Sigmoid colon (tissue), 7 donors: Measurements from ENCODE around the gene SLC5A12. TPM values are rescaled to one million over a fixed set of nuclear protein-coding genes. Genes with fewer than 3 reads are reported as not detected.
"Not testable (repeated sequence)": the region's sequence is repeated elsewhere in the genome, so short reads cannot be mapped to it uniquely, and the experiment has no call there.

Experiments
- DNase-seq: peaks from one replicate; pipeline ENCODE4 v3.0.0-alpha.2; 2019
- H3K27ac ChIP-seq, 4 donors: fragments of 200-600 bp; sonication (generic); one replicate each; pipeline ENCODE4 v1.5.1; 2016 to 2019; ENCODE audit warnings: mild to moderate bottlenecking in 1 of 4
- H3K27me3 ChIP-seq, 3 donors: fragments of 200-600 bp; sonication (generic); one replicate each; pipeline ENCODE4 v1.5.1; 2019; ENCODE audit warnings: mild to moderate bottlenecking in 1 of 3
- H3K36me3 ChIP-seq, 4 donors: fragments of 200-600 bp; sonication (generic); one replicate each; pipeline ENCODE4 v1.5.1; 2016 to 2019
- H3K4me1 ChIP-seq, 4 donors: fragments of 200-600 bp; sonication (generic); one replicate each; pipeline ENCODE4 v1.5.1; 2017 to 2019
- H3K4me3 ChIP-seq, 4 donors: fragments of 200-600 bp; sonication (generic); one replicate each; pipeline ENCODE4 v1.5.1; 2017 to 2019; ENCODE audit warnings: mild to moderate bottlenecking in 2 of 4, moderate library complexity in 1 of 4
- H3K9me3 ChIP-seq, 4 donors: fragments of 200-600 bp in 3 of 4; sonication (generic) in 3 of 4; one replicate each; pipeline versions ENCODE4 v1.5.1 to v1.6.1; 2013 to 2019
- CTCF ChIP-seq, 4 experiments: fragments of 450-650 bp in 3 of 4; fragments of 200-600 bp in 1 of 4; IDR thresholded peaks; one replicate each; pipeline ENCODE4 v1.5.1; 2016 to 2019; ENCODE audit warnings: antibody characterized with exemption in 4 of 4, mild to moderate bottlenecking in 3 of 4, moderate library complexity in 2 of 4
- EP300 ChIP-seq, 4 donors: sonication (generic); formaldehyde crosslinking; IDR thresholded peaks; one replicate each; pipeline ENCODE4 v1.6.1; 2017; ENCODE audit warnings: antibody characterized with exemption in 4 of 4
- POLR2A ChIP-seq, 2 donors: fragments of 450-650 bp; IDR thresholded peaks; one replicate each; pipeline ENCODE4 v1.6.1; 2016; ENCODE audit warnings: antibody characterized with exemption in 2 of 2, mild to moderate bottlenecking in 2 of 2, moderate library complexity in 2 of 2
- POLR2AphosphoS5 ChIP-seq, 4 donors: sonication (generic); formaldehyde crosslinking; IDR thresholded peaks; one replicate each; pipeline ENCODE4 v1.6.1; 2017; ENCODE audit warnings: antibody characterized with exemption in 4 of 4
- WGBS, 2 donors: extraction: QIAGEN DNeasy Blood & Tissue Kit; methylation state at CpG; one replicate each; pipeline ENCODE4 v1.1.7; 2013; 5-methylcytosine and 5-hydroxymethylcytosine counted together
- intact Hi-C: fragments of 100-400 bp; cut with DNase I; formaldehyde crosslinking; loops from one replicate; pipeline ENCODE4 v1.15.1; 2023
- polyA plus RNA-seq, 3 donors: library from polyadenylated mRNA; stranded (reverse); fragments of 200-250 nt; gene quantifications; one replicate each; pipeline ENCODE4 v1.2.3, GENCODE V29; 2013
- total RNA-seq, 4 donors: library from RNA; depleted of rRNA; stranded (reverse); fragments of >200 nt; gene quantifications; one replicate each; pipeline ENCODE4 v1.1.0, GENCODE V29; 2016
- donor health status: healthy with polysubstance abuse.
- donor health status: Bipolar disorder and iron deficiency.
- donor health status: healthy.

Gene SLC5A12
- total and polyA plus RNA-seq, 7 donors, result under 0.01 to 0.23 (median 0.04) TPM; not detected in 3

- no peak overlapping the region for H3K4me3 ChIP-seq
- no peaks in the 10 kb centered on the region for H3K27me3 ChIP-seq
- no peak for DNase-seq
- intact Hi-C loops, result no loop called here
- no peaks in the 10 kb centered on the region for H3K9me3 ChIP-seq
- TF ChIP-seq POLR2A (IDR thresholded peaks at IDR 0.05), result no peak
- no peak for TF ChIP-seq EP300 (IDR thresholded peaks at IDR 0.05)
- TF ChIP-seq POLR2AphosphoS5 (IDR thresholded peaks at IDR 0.05), result no peak
- no peak for TF ChIP-seq CTCF (IDR thresholded peaks at IDR 0.05)
- H3K27ac ChIP-seq, result no peak overlapping the region
- no peaks in the 10 kb centered on the region for H3K4me1 ChIP-seq
- WGBS, 2 donors, result 61 to 88% methylated on average over 2 of the region's 2 CpGs
- no peaks in the 10 kb centered on the region for H3K36me3 ChIP-seq
Observed at GRCh38 chr11:26665036-26665435, 56.8 kb downstream of the SLC5A12 start.

- intact Hi-C loops, result no loop called here
- 80 to 84% methylated on average over 1 of the region's 1 CpG for WGBS, 2 donors
Observed at GRCh38 chr11:26662916-26663315, 58.9 kb downstream of the SLC5A12 start.

GRCh38 chr11:26655287-26655686, 66.6 kb downstream of the SLC5A12 start:
- 92% methylated on average over 2 of the region's 2 CpGs for WGBS, 2 donors
- no peaks in the 10 kb centered on the region for H3K27me3 ChIP-seq
- DNase-seq, result no peak
- no peak overlapping the region for H3K27ac ChIP-seq
- no peak for TF ChIP-seq EP300 (IDR thresholded peaks at IDR 0.05)
- no peak for TF ChIP-seq POLR2AphosphoS5 (IDR thresholded peaks at IDR 0.05)
- TF ChIP-seq CTCF (IDR thresholded peaks at IDR 0.05), result no peak
- TF ChIP-seq POLR2A (IDR thresholded peaks at IDR 0.05), result no peak
- H3K4me1 ChIP-seq, result no peaks in the 10 kb centered on the region
- intact Hi-C loops, result no loop called here
- H3K36me3 ChIP-seq, result no peaks in the 10 kb centered on the region
- no peak overlapping the region for H3K4me3 ChIP-seq
- no peaks in the 10 kb centered on the region for H3K9me3 ChIP-seq

More at GRCh38 chr11:26662916-26663315, 58.9 kb downstream of the SLC5A12 start:
- DNase-seq, result no peak
- Histone ChIP-seq H3K4me3 (no peak overlapping the region), H3K9me3 (no peaks in the 10 kb centered on the region), H3K36me3 (no peaks in the 10 kb centered on the region), H3K4me1 (no peaks in the 10 kb centered on the region), H3K27me3 (no peaks in the 10 kb centered on the region), H3K27ac (no peak overlapping the region)
- TF ChIP-seq EP300 (IDR thresholded peaks at IDR 0.05) (no peak), POLR2AphosphoS5 (IDR thresholded peaks at IDR 0.05) (no peak), POLR2A (IDR thresholded peaks at IDR 0.05) (no peak), CTCF (IDR thresholded peaks at IDR 0.05) (no peak)

GRCh38 chr11:26651916-26652315, 69.9 kb downstream of the SLC5A12 start:
- no peak for DNase-seq
- H3K36me3 ChIP-seq, result no peaks in the 10 kb centered on the region
- no peak overlapping the region for H3K27ac ChIP-seq
- no peaks in the 10 kb centered on the region for H3K4me1 ChIP-seq
- no peak overlapping the region for H3K4me3 ChIP-seq
- no peaks in the 10 kb centered on the region for H3K27me3 ChIP-seq
- H3K9me3 ChIP-seq, result no peaks in the 10 kb centered on the region
- WGBS, 2 donors, result 77% methylated on average over 6 of the region's 6 CpGs
- intact Hi-C loops, result no loop called here
- TF ChIP-seq POLR2AphosphoS5 (IDR thresholded peaks at IDR 0.05) (no peak), EP300 (IDR thresholded peaks at IDR 0.05) (no peak), POLR2A (IDR thresholded peaks at IDR 0.05) (no peak), CTCF (IDR thresholded peaks at IDR 0.05) (no peak)

GRCh38 chr11:26649884-26650283, 72.0 kb downstream of the SLC5A12 start:
- Histone ChIP-seq H3K27me3 (no peaks in the 10 kb centered on the region), H3K27ac (no peak overlapping the region), H3K36me3 (no peaks in the 10 kb centered on the region), H3K4me3 (no peak overlapping the region), H3K4me1 (no peaks in the 10 kb centered on the region), H3K9me3 (no peaks in the 10 kb centered on the region)
- DNase-seq, result peak; percentile 64
- TF ChIP-seq CTCF (IDR thresholded peaks at IDR 0.05) (peak; percentile 25 to 69 (median 46)), POLR2AphosphoS5 (IDR thresholded peaks at IDR 0.05) (no peak)
- intact Hi-C loops, result loop anchor here (2.0 kb wide), 1 partner anchor 353 kb away; no protein-coding TSS in a partner anchor
- WGBS, 2 donors, result 29 to 37% methylated on average over 8 of the region's 8 CpGs

GRCh38 chr11:26643314-26643713, 78.5 kb downstream of the SLC5A12 start:
- H3K27ac ChIP-seq, H3K4me3 ChIP-seq, H3K4me1 ChIP-seq, DNase-seq, H3K36me3 ChIP-seq, H3K9me3 ChIP-seq, intact Hi-C loops, H3K27me3 ChIP-seq: not testable (repeated sequence)
- 92 to 94% methylated on average over 10 of the region's 10 CpGs for WGBS, 2 donors
